NCI-H1417 treated with DMSO at 0.1 percent for 48 hours (cell line): Measurements from ENCODE around the gene ECE1.
"Not testable (repeated sequence)": the region's sequence is repeated elsewhere in the genome, so short reads cannot be mapped to it uniquely, and the experiment has no call there.

Experiments
- DNase-seq: peaks from one replicate; lab custom pipeline; 2025; lab: John Stamatoyannopoulos, UW

Gene ECE1

GRCh38 chr1:21291184-21291583, 921 bp upstream of the ECE1 start:
- no peak for DNase-seq

GRCh38 chr1:21290546-21290944, 282 bp upstream of the ECE1 start:
- no peak for DNase-seq

- DNase-seq: no peak
Observed at GRCh38 chr1:21289127-21289526, 1.1 kb downstream of the ECE1 start.

GRCh38 chr1:21287905-21288514, 2.3 kb downstream of the ECE1 start:
- no peak for DNase-seq

- DNase-seq: not testable (repeated sequence)
Observed at GRCh38 chr1:21285386-21285785, 4.9 kb downstream of the ECE1 start.

GRCh38 chr1:21285055-21285372, 5.2 kb downstream of the ECE1 start:
- DNase-seq: no peak

- DNase-seq: no peak
Observed at GRCh38 chr1:21284206-21285054, 5.8 kb downstream of the ECE1 start.

GRCh38 chr1:21283524-21283923, 6.7 kb downstream of the ECE1 start:
- no peak for DNase-seq

- DNase-seq: not testable (repeated sequence)
Observed at GRCh38 chr1:21282020-21282419, 8.2 kb downstream of the ECE1 start.

GRCh38 chr1:21280482-21280881, 9.8 kb downstream of the ECE1 start:
- no peak for DNase-seq

- DNase-seq: no peak
Observed at GRCh38 chr1:21280011-21280471, 10.2 kb downstream of the ECE1 start.

GRCh38 chr1:21278860-21279845, 11.1 kb downstream of the ECE1 start:
- no peak for DNase-seq

- no peak for DNase-seq
Observed at GRCh38 chr1:21278208-21278859, 11.9 kb downstream of the ECE1 start.

- no peak for DNase-seq
Observed at GRCh38 chr1:21277180-21277579, 13.1 kb downstream of the ECE1 start.

GRCh38 chr1:21272540-21272939, 17.7 kb downstream of the ECE1 start:
- DNase-seq: no peak

- DNase-seq: no peak
Observed at GRCh38 chr1:21271550-21271949, 18.7 kb downstream of the ECE1 start.

- DNase-seq: no peak
Observed at GRCh38 chr1:21270086-21270689, 20.1 kb downstream of the ECE1 start.

GRCh38 chr1:21269461-21270085, 20.7 kb downstream of the ECE1 start:
- DNase-seq: no peak

- DNase-seq: peak; percentile 24
Observed at GRCh38 chr1:21268281-21269239, 21.7 kb downstream of the ECE1 start.
